ENCODE data around the gene AFF4.

DNA sequence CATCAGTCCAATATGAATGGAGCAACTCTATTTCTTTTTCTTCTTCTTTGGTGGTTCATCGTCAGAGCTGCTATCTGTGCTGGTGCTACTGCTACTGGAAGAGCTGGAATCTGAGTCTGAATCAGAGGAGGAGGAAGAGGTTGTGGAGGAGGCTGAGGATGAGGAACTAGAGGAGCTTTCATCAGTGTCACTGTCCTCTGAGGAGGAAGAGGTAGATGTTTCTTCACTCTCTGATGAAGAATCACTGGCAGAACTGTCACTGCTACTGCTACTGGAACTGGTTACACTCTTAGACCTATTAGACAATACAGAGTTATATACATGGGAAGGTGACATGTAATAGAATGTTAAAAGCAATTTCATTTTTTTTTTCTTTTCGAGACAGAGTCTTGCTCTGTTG lies 35.1 kb upstream of the AFF4 start:
- TF ChIP-seq EZH2 (IDR thresholded peaks at IDR 0.05; ENCODE audit: insufficient read depth, poor library complexity, severe bottlenecking) (no peak), EZH2phosphoT487 (IDR thresholded peaks at IDR 0.05; ENCODE audit: insufficient read depth, low read depth) (no peak)

Measured in GM23248 (cell line).